Measurements from ENCODE around the gene ICE1. TPM values are rescaled to one million over a fixed set of nuclear protein-coding genes. Genes with fewer than 3 reads are reported as not detected.

ICE1 gene
- total RNA-seq, 1 experiment from 2014 or later, result 48.9 TPM

DNA sequence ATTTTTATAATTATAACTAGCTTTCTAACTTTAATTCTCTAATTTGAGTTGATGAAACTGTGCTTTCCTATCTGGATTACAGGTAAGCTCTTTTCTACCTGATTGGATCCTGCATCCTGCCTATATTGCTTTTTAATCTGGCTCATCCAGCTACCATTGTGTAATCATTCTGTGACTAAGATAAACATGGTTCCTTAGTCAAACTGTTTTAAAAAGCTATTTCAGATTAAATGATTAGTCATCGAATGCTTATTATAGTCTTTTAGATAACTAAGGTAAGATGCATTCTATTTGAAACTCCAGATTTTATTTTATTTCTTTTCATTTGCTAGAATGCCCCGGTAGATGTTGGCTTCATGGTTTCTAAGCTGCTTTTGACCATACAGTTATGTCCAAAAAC is 50.7 kb downstream of the ICE1 start:
- no peak overlapping the region for H3K27ac Mint-ChIP-seq
- H3K4me3 Mint-ChIP-seq, result no peak overlapping the region
- ChIA-PET POLR2A (interaction anchor here (0.8 kb wide), 1 partner anchor 11 kb away, joined by 3 read pairs; no protein-coding TSS in a partner anchor), CTCF (no interaction called here)
- no peak for ATAC-seq
- DNase-seq (ENCODE audit: low spot score), result no peak
- TF ChIP-seq GABPB1 (CRISPR knock-in tag; IDR thresholded peaks at IDR 0.05), result no peak
- TF ChIP-seq ZSCAN18 (CRISPR knock-in tag; IDR thresholded peaks at IDR 0.05), result no peak
- TF ChIP-seq SMAD4 (CRISPR knock-in tag; IDR thresholded peaks at IDR 0.05), result no peak
- no peak for TF ChIP-seq CBFB (CRISPR knock-in tag; IDR thresholded peaks at IDR 0.05; ENCODE audit: low read depth)
- TF ChIP-seq, protein P1, sequence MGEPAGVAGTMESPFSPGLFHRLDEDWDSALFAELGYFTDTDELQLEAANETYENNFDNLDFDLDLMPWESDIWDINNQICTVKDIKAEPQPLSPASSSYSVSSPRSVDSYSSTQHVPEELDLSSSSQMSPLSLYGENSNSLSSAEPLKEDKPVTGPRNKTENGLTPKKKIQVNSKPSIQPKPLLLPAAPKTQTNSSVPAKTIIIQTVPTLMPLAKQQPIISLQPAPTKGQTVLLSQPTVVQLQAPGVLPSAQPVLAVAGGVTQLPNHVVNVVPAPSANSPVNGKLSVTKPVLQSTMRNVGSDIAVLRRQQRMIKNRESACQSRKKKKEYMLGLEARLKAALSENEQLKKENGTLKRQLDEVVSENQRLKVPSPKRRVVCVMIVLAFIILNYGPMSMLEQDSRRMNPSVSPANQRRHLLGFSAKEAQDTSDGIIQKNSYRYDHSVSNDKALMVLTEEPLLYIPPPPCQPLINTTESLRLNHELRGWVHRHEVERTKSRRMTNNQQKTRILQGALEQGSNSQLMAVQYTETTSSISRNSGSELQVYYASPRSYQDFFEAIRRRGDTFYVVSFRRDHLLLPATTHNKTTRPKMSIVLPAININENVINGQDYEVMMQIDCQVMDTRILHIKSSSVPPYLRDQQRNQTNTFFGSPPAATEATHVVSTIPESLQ (CRISPR knock-in tag; IDR thresholded peaks at IDR 0.05), result no peak
- no peak for TF ChIP-seq SP1 (CRISPR knock-in tag; conservative IDR thresholded peaks at IDR 0.05)
- TF ChIP-seq E2F5 (CRISPR knock-in tag; IDR thresholded peaks at IDR 0.05), result no peak
- TF ChIP-seq MXD4 (CRISPR knock-in tag; IDR thresholded peaks at IDR 0.05; ENCODE audit: borderline replicate concordance), result no peak
- no peaks in the 10 kb centered on the region for H3K27me3 Mint-ChIP-seq (ENCODE audit: low read depth)
- peaks cover 3% of the 10 kb centered on the region for H3K9me3 Mint-ChIP-seq
- H3K36me3 Mint-ChIP-seq, result peaks cover 40% of the 10 kb centered on the region
- H3K4me1 Mint-ChIP-seq, result no peaks in the 10 kb centered on the region

DNA sequence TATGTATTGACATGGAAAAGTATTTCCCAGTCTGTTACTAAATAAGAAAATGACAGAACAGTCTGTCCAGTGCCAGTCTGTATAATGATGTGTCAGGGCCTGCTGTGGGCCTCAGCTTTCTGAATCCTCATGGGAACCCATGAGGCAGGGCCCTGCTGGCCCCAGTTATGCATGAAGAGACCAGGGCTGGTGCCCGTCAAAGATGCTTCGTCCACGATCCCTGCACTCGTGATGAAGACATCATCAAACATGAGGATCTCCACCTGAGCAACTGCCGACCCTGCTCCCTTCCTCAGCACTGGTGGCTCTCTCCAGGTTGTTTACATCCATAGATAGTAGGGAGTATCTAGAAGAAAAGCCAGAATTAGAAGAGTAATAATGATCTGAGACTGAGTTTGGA is 52.5 kb downstream of the ICE1 start:
- ChIA-PET POLR2A (no interaction called here), CTCF (no interaction called here)
- Mint-ChIP-seq H3K4me1 (no peaks in the 10 kb centered on the region), H3K27ac (no peak overlapping the region), H3K9me3 (peaks cover 17% of the 10 kb centered on the region), H3K27me3 (ENCODE audit: low read depth) (no peaks in the 10 kb centered on the region), H3K36me3 (peaks cover 57% of the 10 kb centered on the region), H3K4me3 (no peak overlapping the region)
- DNase-seq (ENCODE audit: low spot score) (no peak), ATAC-seq (no peak)
- TF ChIP-seq, protein P2, sequence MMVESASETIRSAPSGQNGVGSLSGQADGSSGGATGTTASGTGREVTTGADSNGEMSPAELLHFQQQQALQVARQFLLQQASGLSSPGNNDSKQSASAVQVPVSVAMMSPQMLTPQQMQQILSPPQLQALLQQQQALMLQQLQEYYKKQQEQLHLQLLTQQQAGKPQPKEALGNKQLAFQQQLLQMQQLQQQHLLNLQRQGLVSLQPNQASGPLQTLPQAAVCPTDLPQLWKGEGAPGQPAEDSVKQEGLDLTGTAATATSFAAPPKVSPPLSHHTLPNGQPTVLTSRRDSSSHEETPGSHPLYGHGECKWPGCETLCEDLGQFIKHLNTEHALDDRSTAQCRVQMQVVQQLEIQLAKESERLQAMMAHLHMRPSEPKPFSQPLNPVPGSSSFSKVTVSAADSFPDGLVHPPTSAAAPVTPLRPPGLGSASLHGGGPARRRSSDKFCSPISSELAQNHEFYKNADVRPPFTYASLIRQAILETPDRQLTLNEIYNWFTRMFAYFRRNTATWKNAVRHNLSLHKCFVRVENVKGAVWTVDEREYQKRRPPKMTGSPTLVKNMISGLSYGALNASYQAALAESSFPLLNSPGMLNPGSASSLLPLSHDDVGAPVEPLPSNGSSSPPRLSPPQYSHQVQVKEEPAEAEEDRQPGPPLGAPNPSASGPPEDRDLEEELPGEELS (CRISPR knock-in tag; IDR thresholded peaks at IDR 0.05), result no peak
- TF ChIP-seq SOX15 (CRISPR knock-in tag; IDR thresholded peaks at IDR 0.05) (no peak), ZNF263 (CRISPR knock-in tag; IDR thresholded peaks at IDR 0.05; ENCODE audit: low read depth) (no peak), TEAD4 (CRISPR knock-in tag; IDR thresholded peaks at IDR 0.05) (no peak), NR3C1 (CRISPR knock-in tag; conservative IDR thresholded peaks at IDR 0.05; ENCODE audit: low read depth) (no peak), FOXP1 (CRISPR knock-in tag; IDR thresholded peaks at IDR 0.05; ENCODE audit: borderline replicate concordance) (no peak)
- TF ChIP-seq, protein P3, sequence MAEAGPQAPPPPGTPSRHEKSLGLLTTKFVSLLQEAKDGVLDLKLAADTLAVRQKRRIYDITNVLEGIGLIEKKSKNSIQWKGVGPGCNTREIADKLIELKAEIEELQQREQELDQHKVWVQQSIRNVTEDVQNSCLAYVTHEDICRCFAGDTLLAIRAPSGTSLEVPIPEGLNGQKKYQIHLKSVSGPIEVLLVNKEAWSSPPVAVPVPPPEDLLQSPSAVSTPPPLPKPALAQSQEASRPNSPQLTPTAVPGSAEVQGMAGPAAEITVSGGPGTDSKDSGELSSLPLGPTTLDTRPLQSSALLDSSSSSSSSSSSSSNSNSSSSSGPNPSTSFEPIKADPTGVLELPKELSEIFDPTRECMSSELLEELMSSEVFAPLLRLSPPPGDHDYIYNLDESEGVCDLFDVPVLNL (CRISPR knock-in tag; IDR thresholded peaks at IDR 0.05; ENCODE audit: borderline replicate concordance, low read depth), result no peak

DNA sequence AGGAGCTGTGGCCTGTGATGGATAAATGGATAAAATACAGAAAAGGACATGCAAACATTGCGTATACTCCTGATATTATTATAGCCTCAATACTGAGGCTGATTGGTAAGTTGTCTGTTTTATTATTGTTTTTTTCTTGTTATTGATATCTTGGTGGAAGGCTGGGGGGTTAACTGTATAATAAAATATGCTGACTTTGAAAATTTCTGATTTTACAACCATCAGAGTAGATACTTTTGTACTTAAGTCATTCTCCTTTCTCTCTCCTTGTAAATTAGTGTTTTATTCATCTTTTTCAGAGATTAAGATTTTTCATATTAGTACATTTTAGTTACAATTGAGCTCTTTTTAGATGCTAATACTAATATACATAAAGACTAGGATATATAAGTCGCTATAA is 53.5 kb downstream of the ICE1 start:
- no peak for DNase-seq (ENCODE audit: low spot score)
- H3K36me3 Mint-ChIP-seq, result peaks cover 57% of the 10 kb centered on the region
- ATAC-seq, result no peak
- no peaks in the 10 kb centered on the region for H3K27me3 Mint-ChIP-seq (ENCODE audit: low read depth)
- H3K27ac Mint-ChIP-seq, result no peak overlapping the region
- no peak overlapping the region for H3K4me3 Mint-ChIP-seq
- ChIA-PET POLR2A (no interaction called here), CTCF (no interaction called here)
- H3K4me1 Mint-ChIP-seq, result no peaks in the 10 kb centered on the region
- H3K9me3 Mint-ChIP-seq, result peaks cover 17% of the 10 kb centered on the region
- TF ChIP-seq CDX4 (CRISPR knock-in tag; IDR thresholded peaks at IDR 0.05; ENCODE audit: borderline replicate concordance) (no peak), ZNF416 (CRISPR knock-in tag; IDR thresholded peaks at IDR 0.05) (no peak), FOXJ3 (CRISPR knock-in tag; IDR thresholded peaks at IDR 0.05; ENCODE audit: borderline replicate concordance) (no peak), ATF3 (CRISPR knock-in tag; conservative IDR thresholded peaks at IDR 0.05) (no peak), ZNF121 (CRISPR knock-in tag; IDR thresholded peaks at IDR 0.05) (no peak)
- TF ChIP-seq, protein P4, sequence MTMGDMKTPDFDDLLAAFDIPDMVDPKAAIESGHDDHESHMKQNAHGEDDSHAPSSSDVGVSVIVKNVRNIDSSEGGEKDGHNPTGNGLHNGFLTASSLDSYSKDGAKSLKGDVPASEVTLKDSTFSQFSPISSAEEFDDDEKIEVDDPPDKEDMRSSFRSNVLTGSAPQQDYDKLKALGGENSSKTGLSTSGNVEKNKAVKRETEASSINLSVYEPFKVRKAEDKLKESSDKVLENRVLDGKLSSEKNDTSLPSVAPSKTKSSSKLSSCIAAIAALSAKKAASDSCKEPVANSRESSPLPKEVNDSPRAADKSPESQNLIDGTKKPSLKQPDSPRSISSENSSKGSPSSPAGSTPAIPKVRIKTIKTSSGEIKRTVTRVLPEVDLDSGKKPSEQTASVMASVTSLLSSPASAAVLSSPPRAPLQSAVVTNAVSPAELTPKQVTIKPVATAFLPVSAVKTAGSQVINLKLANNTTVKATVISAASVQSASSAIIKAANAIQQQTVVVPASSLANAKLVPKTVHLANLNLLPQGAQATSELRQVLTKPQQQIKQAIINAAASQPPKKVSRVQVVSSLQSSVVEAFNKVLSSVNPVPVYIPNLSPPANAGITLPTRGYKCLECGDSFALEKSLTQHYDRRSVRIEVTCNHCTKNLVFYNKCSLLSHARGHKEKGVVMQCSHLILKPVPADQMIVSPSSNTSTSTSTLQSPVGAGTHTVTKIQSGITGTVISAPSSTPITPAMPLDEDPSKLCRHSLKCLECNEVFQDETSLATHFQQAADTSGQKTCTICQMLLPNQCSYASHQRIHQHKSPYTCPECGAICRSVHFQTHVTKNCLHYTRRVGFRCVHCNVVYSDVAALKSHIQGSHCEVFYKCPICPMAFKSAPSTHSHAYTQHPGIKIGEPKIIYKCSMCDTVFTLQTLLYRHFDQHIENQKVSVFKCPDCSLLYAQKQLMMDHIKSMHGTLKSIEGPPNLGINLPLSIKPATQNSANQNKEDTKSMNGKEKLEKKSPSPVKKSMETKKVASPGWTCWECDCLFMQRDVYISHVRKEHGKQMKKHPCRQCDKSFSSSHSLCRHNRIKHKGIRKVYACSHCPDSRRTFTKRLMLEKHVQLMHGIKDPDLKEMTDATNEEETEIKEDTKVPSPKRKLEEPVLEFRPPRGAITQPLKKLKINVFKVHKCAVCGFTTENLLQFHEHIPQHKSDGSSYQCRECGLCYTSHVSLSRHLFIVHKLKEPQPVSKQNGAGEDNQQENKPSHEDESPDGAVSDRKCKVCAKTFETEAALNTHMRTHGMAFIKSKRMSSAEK (CRISPR knock-in tag; IDR thresholded peaks at IDR 0.05; ENCODE audit: borderline replicate concordance), result no peak

Measured in WTC11 (cell line).